SKM-1 (cell line): ENCODE measurements around the gene CSNK1G2.

Source experiments
- DNase-seq: peaks from one replicate; lab custom pipeline; 2025; ENCODE audit not compliant: unreplicated experiment; lab: John Stamatoyannopoulos, UW

The CSNK1G2 gene

GRCh38 chr19:1917926-1918325, 23.0 kb upstream of the CSNK1G2 start:
- no peak for DNase-seq

- no peak for DNase-seq
These were observed 22.0 kb upstream of the CSNK1G2 start for GRCh38 chr19:1918975-1919374.

GRCh38 chr19:1920644-1921043, 20.3 kb upstream of the CSNK1G2 start:
- no peak for DNase-seq

- DNase-seq, result no peak
These were observed 19.6 kb upstream of the CSNK1G2 start for GRCh38 chr19:1921326-1921725.

- DNase-seq, result no peak
These were observed 19.1 kb upstream of the CSNK1G2 start for GRCh38 chr19:1921825-1922224.

- DNase-seq, result no peak
These were observed 18.2 kb upstream of the CSNK1G2 start for GRCh38 chr19:1922803-1923202.

GRCh38 chr19:1923319-1923718, 17.7 kb upstream of the CSNK1G2 start:
- no peak for DNase-seq

GRCh38 chr19:1924320-1924961, 16.5 kb upstream of the CSNK1G2 start:
- DNase-seq, result no peak

- no peak for DNase-seq
These were observed 15.4 kb upstream of the CSNK1G2 start for GRCh38 chr19:1925544-1925943.

GRCh38 chr19:1929021-1929742, 11.8 kb upstream of the CSNK1G2 start:
- no peak for DNase-seq

- no peak for DNase-seq
These were observed 9.5 kb upstream of the CSNK1G2 start for GRCh38 chr19:1931445-1931844.

- DNase-seq, result no peak
These were observed 8.6 kb upstream of the CSNK1G2 start for GRCh38 chr19:1932395-1932794.

GRCh38 chr19:1933244-1933643, 7.7 kb upstream of the CSNK1G2 start:
- DNase-seq, result no peak

- no peak for DNase-seq
These were observed 7.0 kb upstream of the CSNK1G2 start for GRCh38 chr19:1933942-1934341.

GRCh38 chr19:1935484-1936208, 5.3 kb upstream of the CSNK1G2 start:
- no peak for DNase-seq

GRCh38 chr19:1936430-1936829, 4.5 kb upstream of the CSNK1G2 start:
- no peak for DNase-seq

- DNase-seq, result no peak
These were observed 3.9 kb upstream of the CSNK1G2 start for GRCh38 chr19:1936916-1937610.

- no peak for DNase-seq
These were observed 2.9 kb upstream of the CSNK1G2 start for GRCh38 chr19:1938071-1938470.

GRCh38 chr19:1942078-1942933, 1.3 kb downstream of the CSNK1G2 start:
- DNase-seq, result no peak

GRCh38 chr19:1942934-1943555, 2.1 kb downstream of the CSNK1G2 start:
- no peak for DNase-seq
